ENCODE data around the gene ANKRD42. TPM values are rescaled to one million over a fixed set of nuclear protein-coding genes. Genes with fewer than 3 reads are reported as not detected.

The ANKRD42 gene
- total RNA-seq, 2 donors from 2014 or later: 8.0 to 8.2 TPM

DNA sequence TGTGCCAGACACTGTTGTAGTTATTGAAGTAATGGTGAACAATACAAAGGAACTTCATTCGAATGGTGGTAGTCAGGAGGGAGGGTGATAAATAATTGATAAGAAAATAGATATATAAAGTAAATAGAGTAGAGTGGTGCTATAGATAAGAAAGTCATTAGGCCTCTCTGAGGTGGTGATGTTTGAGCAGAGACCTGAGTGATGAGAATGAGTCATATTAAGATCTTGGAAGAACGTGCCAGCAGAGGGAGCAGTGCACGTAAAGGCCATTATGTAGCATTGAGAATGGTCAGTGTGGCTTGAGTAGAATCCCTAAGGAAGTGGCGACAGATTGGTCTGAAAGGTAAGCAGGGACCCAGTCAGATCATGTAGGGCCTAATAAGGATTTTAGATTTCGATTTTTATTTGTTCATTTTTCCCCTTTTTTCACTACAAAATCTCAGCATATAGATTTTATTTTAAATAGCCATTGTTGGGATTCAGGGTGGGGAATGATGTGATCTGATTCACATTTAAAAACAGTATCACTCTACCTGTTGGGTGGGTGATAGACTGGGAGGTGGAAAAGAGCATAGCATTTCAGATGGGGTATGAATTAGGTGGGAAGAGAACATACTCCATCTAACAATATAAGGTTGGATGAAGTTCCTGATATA lies 47.9 kb downstream of the ANKRD42 start:
- TF ChIP-seq, protein P1, sequence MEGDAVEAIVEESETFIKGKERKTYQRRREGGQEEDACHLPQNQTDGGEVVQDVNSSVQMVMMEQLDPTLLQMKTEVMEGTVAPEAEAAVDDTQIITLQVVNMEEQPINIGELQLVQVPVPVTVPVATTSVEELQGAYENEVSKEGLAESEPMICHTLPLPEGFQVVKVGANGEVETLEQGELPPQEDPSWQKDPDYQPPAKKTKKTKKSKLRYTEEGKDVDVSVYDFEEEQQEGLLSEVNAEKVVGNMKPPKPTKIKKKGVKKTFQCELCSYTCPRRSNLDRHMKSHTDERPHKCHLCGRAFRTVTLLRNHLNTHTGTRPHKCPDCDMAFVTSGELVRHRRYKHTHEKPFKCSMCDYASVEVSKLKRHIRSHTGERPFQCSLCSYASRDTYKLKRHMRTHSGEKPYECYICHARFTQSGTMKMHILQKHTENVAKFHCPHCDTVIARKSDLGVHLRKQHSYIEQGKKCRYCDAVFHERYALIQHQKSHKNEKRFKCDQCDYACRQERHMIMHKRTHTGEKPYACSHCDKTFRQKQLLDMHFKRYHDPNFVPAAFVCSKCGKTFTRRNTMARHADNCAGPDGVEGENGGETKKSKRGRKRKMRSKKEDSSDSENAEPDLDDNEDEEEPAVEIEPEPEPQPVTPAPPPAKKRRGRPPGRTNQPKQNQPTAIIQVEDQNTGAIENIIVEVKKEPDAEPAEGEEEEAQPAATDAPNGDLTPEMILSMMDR (IDR thresholded peaks at IDR 0.05): peak; percentile 40
- Histone ChIP-seq H3K36me3 (no peaks in the 10 kb centered on the region), H3K9ac (ENCODE audit: low read depth in 2 of 2, low read length in 2 of 2) (no peak overlapping the region), H3K27me3 (no peaks in the 10 kb centered on the region), H3K27ac (no peak overlapping the region), H3K4me3 (no peak overlapping the region), H3K9me3 (no peaks in the 10 kb centered on the region), H3K4me1 (no peaks in the 10 kb centered on the region)
- DNase-seq: peak; percentile 55
- intact Hi-C loops (cut with DNase I): loop anchor here (10.0 kb wide), 1 partner anchor 97 kb away; no protein-coding TSS in a partner anchor

DNA sequence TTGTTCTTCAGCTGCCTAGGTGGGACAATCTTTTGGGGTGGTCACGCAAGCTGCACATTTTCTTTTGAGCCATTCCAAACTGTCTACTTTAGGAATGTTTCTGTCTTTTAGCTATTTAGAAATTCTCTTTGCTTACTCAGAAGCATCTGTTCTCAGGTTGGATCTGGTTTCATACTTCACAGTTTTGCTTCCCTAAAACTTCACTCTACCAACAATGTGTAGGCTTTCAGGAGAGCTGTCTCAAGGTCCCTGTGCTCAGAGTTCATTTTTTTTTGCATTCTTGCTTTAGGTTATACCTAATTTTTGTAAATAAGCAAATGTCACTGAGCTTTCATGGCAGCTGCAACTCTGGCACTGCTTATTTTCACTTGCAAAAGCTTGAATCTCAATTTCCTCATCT lies 55.9 kb downstream of the ANKRD42 start:
- no peak for DNase-seq
- Histone ChIP-seq H3K9me3 (no peaks in the 10 kb centered on the region), H3K4me3 (no peak overlapping the region), H3K4me1 (no peaks in the 10 kb centered on the region), H3K36me3 (no peaks in the 10 kb centered on the region), H3K9ac (ENCODE audit: low read depth in 2 of 2, low read length in 2 of 2) (no peak overlapping the region), H3K27ac (no peak overlapping the region), H3K27me3 (no peaks in the 10 kb centered on the region)
- intact Hi-C loops (cut with DNase I): loop anchor here (2.0 to 10.0 kb wide), 3 partner anchors 105 to 343 kb away; no protein-coding TSS in a partner anchor
- TF ChIP-seq, protein P1 (IDR thresholded peaks at IDR 0.05): no peak

DNA sequence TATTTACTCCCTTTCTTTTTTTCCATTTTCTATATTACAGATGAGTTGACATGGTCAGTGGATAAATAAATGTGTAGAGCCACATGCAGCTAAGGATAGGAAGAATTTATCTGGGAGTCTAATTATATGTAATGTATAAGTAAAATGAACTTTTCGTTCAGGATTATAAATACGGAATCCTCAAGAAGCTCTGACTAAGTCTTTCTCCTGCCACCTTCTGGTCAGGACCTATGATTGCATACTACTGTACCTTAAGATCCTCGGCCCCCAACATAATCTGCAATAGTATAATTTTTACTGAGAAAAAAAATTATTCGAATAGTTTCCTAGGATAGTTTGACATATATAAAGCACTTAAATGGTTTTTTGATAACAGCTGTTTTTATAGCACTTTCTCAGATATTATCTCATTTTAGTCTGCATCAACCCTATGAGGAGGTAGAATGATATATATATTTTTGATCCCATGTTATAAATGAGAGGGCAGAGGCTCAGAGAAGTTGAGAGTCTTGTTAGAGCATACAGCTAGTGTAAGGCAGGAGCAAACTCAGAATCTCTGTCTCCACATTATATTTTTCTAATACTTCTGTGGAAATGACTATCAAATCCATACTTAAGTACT lies 56.6 kb downstream of the ANKRD42 start:
- Histone ChIP-seq H3K4me1 (no peaks in the 10 kb centered on the region), H3K4me3 (no peak overlapping the region), H3K36me3 (no peaks in the 10 kb centered on the region), H3K9me3 (no peaks in the 10 kb centered on the region), H3K27me3 (no peaks in the 10 kb centered on the region), H3K9ac (ENCODE audit: low read depth in 2 of 2, low read length in 2 of 2) (no peak overlapping the region), H3K27ac (no peak overlapping the region)
- TF ChIP-seq, protein P1 (IDR thresholded peaks at IDR 0.05): peak; percentile 65
- intact Hi-C loops (cut with DNase I): loop anchor here (2.0 to 10.0 kb wide), 3 partner anchors 105 to 343 kb away; no protein-coding TSS in a partner anchor
- DNase-seq: no peak

DNA sequence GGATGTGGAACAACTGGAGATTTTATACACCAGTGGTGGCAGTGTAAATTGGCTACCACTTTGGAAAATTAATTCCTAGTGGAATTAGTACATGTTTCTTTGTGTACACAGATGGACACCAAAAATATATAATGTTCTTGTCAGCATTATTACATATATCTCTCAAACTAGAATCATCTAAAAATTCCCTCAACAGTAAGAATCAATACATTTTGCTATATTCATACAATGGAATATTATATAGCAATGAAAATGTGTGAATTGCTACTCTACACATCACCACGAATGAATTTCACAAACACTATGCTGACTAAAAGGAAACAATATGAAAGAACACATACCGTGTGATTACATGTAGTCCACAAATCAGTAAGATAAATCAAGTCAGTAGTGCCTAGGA lies 58.8 kb downstream of the ANKRD42 start:
- intact Hi-C loops (cut with DNase I): no loop called here
- TF ChIP-seq, protein P1 (IDR thresholded peaks at IDR 0.05): no peak
- no peaks in the 10 kb centered on the region for H3K4me1 ChIP-seq
- H3K36me3 ChIP-seq: no peaks in the 10 kb centered on the region
- no peaks in the 10 kb centered on the region for H3K27me3 ChIP-seq
- no peak overlapping the region for H3K4me3 ChIP-seq
- H3K9ac ChIP-seq (ENCODE audit: low read depth in 2 of 2, low read length in 2 of 2): no peak overlapping the region
- no peak overlapping the region for H3K27ac ChIP-seq
- DNase-seq: no peak
- H3K9me3 ChIP-seq: no peaks in the 10 kb centered on the region

DNA sequence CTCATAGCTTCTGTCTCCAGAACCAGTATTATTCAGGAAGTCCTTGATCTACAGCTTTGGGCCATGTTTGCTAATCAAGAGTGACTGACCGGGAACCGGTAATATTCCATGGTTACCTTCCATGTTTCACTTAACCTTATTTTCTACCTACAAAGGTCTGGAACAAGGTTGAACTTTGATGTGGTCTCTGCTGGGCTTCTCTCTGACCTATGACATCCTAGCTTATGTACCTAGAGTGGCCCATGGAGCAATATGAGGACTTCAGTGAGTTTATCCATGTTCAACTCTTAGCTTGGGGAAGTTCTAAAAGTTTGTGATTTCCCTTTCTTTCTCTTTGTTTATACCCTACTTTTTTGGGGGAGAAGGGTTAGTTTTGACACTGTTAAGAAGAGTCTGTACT lies 59.4 kb downstream of the ANKRD42 start:
- Histone ChIP-seq H3K9me3 (no peaks in the 10 kb centered on the region), H3K4me1 (no peaks in the 10 kb centered on the region), H3K27me3 (no peaks in the 10 kb centered on the region), H3K9ac (ENCODE audit: low read depth in 2 of 2, low read length in 2 of 2) (no peak overlapping the region), H3K4me3 (no peak overlapping the region), H3K27ac (no peak overlapping the region), H3K36me3 (no peaks in the 10 kb centered on the region)
- no peak for DNase-seq
- intact Hi-C loops (cut with DNase I): no loop called here
- TF ChIP-seq, protein P1 (IDR thresholded peaks at IDR 0.05): no peak

All from colonic mucosa (tissue), 4 donors.